CD14-positive monocyte (primary cell): Measurements from ENCODE around the gene UST. TPM values are rescaled to one million over a fixed set of nuclear protein-coding genes. Genes with fewer than 3 reads are reported as not detected.

ENCODE experiments used
- DNase-seq, 3 donors: peaks; one replicate each; pipeline ENCODE4 v3.0.0-alpha.2; 2011 to 2022
- H2AFZ ChIP-seq: 2 replicates; pipeline ENCODE4 v1.6.0; 2012; ENCODE audit warnings: mild to moderate bottlenecking, low read depth, low read length, inconsistent platforms; ENCODE audit not compliant: insufficient read depth, poor library complexity, severe bottlenecking
- H3K27ac ChIP-seq, 2 donors: 1 replicate in 1 of 2; 2 replicates in 1 of 2; pipeline ENCODE4 v1.5.1; 2012 to 2013; ENCODE audit warnings: low read length in 2 of 2, control low read depth in 1 of 2, inconsistent platforms in 1 of 2, low read depth in 1 of 2, mild to moderate bottlenecking in 1 of 2
- H3K27me3 ChIP-seq, 2 donors: one replicate each; pipeline versions ENCODE4 v1.6.0 to v1.6.1; 2011 to 2013; ENCODE audit warnings: low read length in 2 of 2; ENCODE audit not compliant: control insufficient read depth in 2 of 2, insufficient read depth in 2 of 2
- H3K36me3 ChIP-seq, 2 donors: replicated peaks in 1 of 2; 1 replicate in 1 of 2; 2 replicates in 1 of 2; pipeline versions ENCODE4 v1.5.1 to v1.6.1; 2012 to 2013; ENCODE audit warnings: low read length in 2 of 2, control low read depth in 1 of 2, inconsistent platforms in 1 of 2, mild to moderate bottlenecking in 1 of 2; ENCODE audit not compliant: insufficient read depth in 2 of 2, control insufficient read depth in 1 of 2
- H3K4me1 ChIP-seq, 2 donors: 1 replicate in 1 of 2; 2 replicates in 1 of 2; pipeline versions ENCODE4 v1.5.1 to v1.6.1; 2012 to 2013; ENCODE audit warnings: low read length in 2 of 2, control low read depth in 1 of 2, inconsistent platforms in 1 of 2, mild to moderate bottlenecking in 1 of 2, moderate library complexity in 1 of 2; ENCODE audit not compliant: insufficient read depth in 2 of 2, control insufficient read depth in 1 of 2
- H3K4me2 ChIP-seq: replicated peaks from 2 replicates; pipeline ENCODE3; 2012; ENCODE audit warnings: low read length, moderate library complexity, mild to moderate bottlenecking; ENCODE audit not compliant: poor library complexity, severe bottlenecking; ENCODE audit errors: extremely low read depth
- H3K4me3 ChIP-seq, 3 experiments: fragments of 200-600 bp in 1 of 3; sonication (generic) in 1 of 3; replicated peaks in 1 of 3; 1 replicate in 2 of 3; 2 replicates in 1 of 3; pipeline ENCODE4 v1.5.1; 2011 to 2013; ENCODE audit warnings: low read length in 3 of 3, mild to moderate bottlenecking in 3 of 3, control low read depth in 2 of 3, low read depth in 2 of 3, inconsistent platforms in 1 of 3, moderate library complexity in 1 of 3
- H3K79me2 ChIP-seq: 2 replicates; pipeline ENCODE4 v1.6.0; 2012; ENCODE audit warnings: mild to moderate bottlenecking, control low read depth, inconsistent platforms, low read length, moderate library complexity; ENCODE audit not compliant: insufficient read depth
- H3K9ac ChIP-seq: 2 replicates; pipeline ENCODE4 v1.6.0; 2017; ENCODE audit warnings: low read length, mild to moderate bottlenecking; ENCODE audit not compliant: insufficient read depth, poor library complexity, severe bottlenecking
- H3K9me3 ChIP-seq, 2 donors: replicated peaks in 1 of 2; 1 replicate in 1 of 2; 2 replicates in 1 of 2; pipeline versions ENCODE4 v1.5.1 to v1.6.1; 2012 to 2013; ENCODE audit warnings: low read length in 2 of 2, control low read depth in 1 of 2; ENCODE audit not compliant: control insufficient read depth in 1 of 2, insufficient read depth in 1 of 2
- H4K20me1 ChIP-seq: 2 replicates; pipeline ENCODE4 v1.6.0; 2012; ENCODE audit warnings: mild to moderate bottlenecking, low read length, control low read depth, moderate library complexity; ENCODE audit not compliant: insufficient read depth
- H3K27ac Mint-ChIP-seq, 7 donors: one replicate each; pipeline ENCODE4 v1.8.0; 2020; ENCODE audit warnings: mild to moderate bottlenecking in 7 of 7, mixed read lengths in 7 of 7, moderate library complexity in 6 of 7, inconsistent platforms in 2 of 7
- H3K27me3 Mint-ChIP-seq, 3 donors: one replicate each; pipeline ENCODE4 v1.8.0; 2021 to 2022; ENCODE audit warnings: low read depth in 3 of 3, mild to moderate bottlenecking in 3 of 3, mixed read lengths in 3 of 3, moderate library complexity in 3 of 3, inconsistent platforms in 1 of 3
- H3K36me3 Mint-ChIP-seq, 2 donors: one replicate each; pipeline ENCODE4 v1.8.0; 2020; ENCODE audit warnings: mixed read lengths in 2 of 2, inconsistent platforms in 1 of 2, mild to moderate bottlenecking in 1 of 2
- H3K4me1 Mint-ChIP-seq: one replicate; pipeline ENCODE4 v1.8.0; 2020; ENCODE audit warnings: mild to moderate bottlenecking, mixed read lengths
- H3K4me3 Mint-ChIP-seq, 2 donors: one replicate each; pipeline ENCODE4 v1.8.0; 2020; ENCODE audit warnings: mild to moderate bottlenecking in 2 of 2, mixed read lengths in 2 of 2, moderate library complexity in 1 of 2
- H3K9me3 Mint-ChIP-seq, 7 donors: one replicate each; pipeline ENCODE4 v1.8.0; 2020 to 2022; ENCODE audit warnings: mixed read lengths in 7 of 7, mild to moderate bottlenecking in 6 of 7, moderate library complexity in 6 of 7, inconsistent platforms in 2 of 7
- WGBS: methylation state at CpG from one replicate; pipeline ENCODE4 v1.1.5; 2013; ENCODE audit warnings: missing lambda C conversion rate; ENCODE audit not compliant: insufficient coverage; 5-methylcytosine and 5-hydroxymethylcytosine counted together
- intact Hi-C, 2 donors: fragments of 100-400 bp; cut with micrococcal nuclease; formaldehyde crosslinking; loops; one replicate each; pipeline versions ENCODE4 v1.15.0 to v1.15.1; 2023
- polyA plus RNA-seq, 3 donors: library from polyadenylated mRNA; depleted of rRNA in 1 of 3; unstranded in 2 of 3; stranded (reverse) in 1 of 3; fragments of 300-500 nt in 2 of 3; fragments of >200 nt in 1 of 3; fragmentation: Illumina TruSeq in 2 of 3; gene quantifications; 1 replicate in 2 of 3; 2 replicates in 1 of 3; pipeline ENCODE4 v1.2.3, GENCODE V29; 2012 to 2021
- TF ChIP-seq, protein P1 (sequence below): fragments of 200-600 bp; IDR thresholded peaks from one replicate; pipeline ENCODE4 v1.8.0; 2022; ENCODE audit warnings: antibody characterized with exemption, mild to moderate bottlenecking

Gene UST
- polyA plus RNA-seq, 3 donors = 0.33 to 0.53 (median 0.48) TPM

DNA sequence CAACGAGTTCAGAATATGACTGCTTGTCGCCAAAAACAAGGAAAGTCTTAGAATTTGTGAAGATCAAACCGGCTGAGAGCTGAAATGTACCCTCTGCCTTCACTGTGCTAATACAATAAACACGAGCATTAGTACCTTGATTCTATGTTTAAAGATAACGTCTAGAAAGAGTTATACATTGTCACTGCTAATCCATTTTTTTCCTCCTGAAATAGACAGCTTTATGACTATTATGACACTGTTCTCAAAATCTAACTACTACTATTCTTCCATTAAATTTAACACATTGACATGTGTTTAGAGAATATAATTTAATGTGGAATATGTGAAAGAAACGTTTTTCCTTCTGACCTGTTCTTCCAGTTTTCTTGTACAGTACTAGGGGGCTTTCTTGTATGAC is 204.8 kb downstream of the UST start:
- no peak overlapping the region for H2AFZ ChIP-seq
- H3K4me3 ChIP-seq = no peak overlapping the region
- no peak overlapping the region for H3K27ac Mint-ChIP-seq
- no peak overlapping the region for H3K4me3 Mint-ChIP-seq
- intact Hi-C loops = no loop called here
- no peaks in the 10 kb centered on the region for H3K36me3 Mint-ChIP-seq
- H3K4me2 ChIP-seq = no peak overlapping the region
- no peak for DNase-seq
- no peaks in the 10 kb centered on the region for H3K36me3 ChIP-seq
- no peaks in the 10 kb centered on the region for H3K4me1 ChIP-seq
- H3K27me3 ChIP-seq = no peaks in the 10 kb centered on the region
- H3K9me3 Mint-ChIP-seq = peaks cover 4 to 11% (median 7%) of the 10 kb centered on the region in 7 donors
- H3K27me3 Mint-ChIP-seq = peaks cover 2 to 7% (median 6%) of the 10 kb centered on the region in 3 donors
- no peak overlapping the region for H3K27ac ChIP-seq
- H3K79me2 ChIP-seq = no peaks in the 10 kb centered on the region
- H3K4me1 Mint-ChIP-seq = no peaks in the 10 kb centered on the region
- TF ChIP-seq, protein P1, sequence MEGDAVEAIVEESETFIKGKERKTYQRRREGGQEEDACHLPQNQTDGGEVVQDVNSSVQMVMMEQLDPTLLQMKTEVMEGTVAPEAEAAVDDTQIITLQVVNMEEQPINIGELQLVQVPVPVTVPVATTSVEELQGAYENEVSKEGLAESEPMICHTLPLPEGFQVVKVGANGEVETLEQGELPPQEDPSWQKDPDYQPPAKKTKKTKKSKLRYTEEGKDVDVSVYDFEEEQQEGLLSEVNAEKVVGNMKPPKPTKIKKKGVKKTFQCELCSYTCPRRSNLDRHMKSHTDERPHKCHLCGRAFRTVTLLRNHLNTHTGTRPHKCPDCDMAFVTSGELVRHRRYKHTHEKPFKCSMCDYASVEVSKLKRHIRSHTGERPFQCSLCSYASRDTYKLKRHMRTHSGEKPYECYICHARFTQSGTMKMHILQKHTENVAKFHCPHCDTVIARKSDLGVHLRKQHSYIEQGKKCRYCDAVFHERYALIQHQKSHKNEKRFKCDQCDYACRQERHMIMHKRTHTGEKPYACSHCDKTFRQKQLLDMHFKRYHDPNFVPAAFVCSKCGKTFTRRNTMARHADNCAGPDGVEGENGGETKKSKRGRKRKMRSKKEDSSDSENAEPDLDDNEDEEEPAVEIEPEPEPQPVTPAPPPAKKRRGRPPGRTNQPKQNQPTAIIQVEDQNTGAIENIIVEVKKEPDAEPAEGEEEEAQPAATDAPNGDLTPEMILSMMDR = no peak
- peaks cover 0 to 8% of the 10 kb centered on the region in 2 donors for H3K9me3 ChIP-seq
- no peaks in the 10 kb centered on the region for H4K20me1 ChIP-seq
- no peak overlapping the region for H3K9ac ChIP-seq
- WGBS = 100% methylated on average over 2 of the region's 6 CpGs

DNA sequence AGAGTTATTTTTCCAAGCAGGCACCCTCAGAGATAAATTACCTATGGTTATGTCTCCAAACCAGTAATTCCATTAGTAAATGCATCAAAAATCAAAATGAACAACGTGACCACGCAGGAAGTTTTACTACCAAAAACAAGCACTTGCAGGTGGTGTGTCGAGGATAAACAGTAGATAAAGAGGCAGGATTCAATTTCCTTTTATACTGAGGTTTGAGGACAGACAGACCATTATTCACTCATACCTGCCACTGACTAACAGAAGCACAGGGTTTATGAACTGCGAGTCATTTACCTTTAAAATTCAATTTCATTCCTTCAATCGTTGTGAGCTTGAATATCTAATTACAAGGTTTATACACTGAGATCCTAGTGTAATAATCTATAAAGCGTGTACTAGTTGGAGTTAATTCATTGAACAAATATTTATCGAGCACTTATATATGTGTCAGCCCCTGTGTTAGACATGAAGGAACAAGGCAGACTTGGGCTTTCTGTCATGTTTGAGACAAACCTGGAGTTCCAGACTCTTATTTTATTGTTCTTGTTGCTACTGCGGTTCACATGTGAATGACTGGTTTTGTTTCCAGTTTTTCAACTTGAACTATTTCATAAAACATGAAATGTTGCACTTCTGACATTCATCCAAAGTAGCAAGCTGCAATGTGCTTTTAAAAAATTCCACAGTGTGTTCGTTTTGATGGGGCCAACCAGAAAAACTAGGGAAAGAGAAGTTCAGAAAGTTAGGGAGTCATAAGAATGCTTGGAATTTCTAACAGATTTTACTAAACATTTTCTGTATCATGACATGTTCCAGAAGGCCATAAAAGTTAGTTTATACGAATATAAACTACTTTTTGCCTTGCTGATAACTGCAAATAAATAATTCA is 205.6 kb downstream of the UST start:
- Histone ChIP-seq H3K79me2 (no peaks in the 10 kb centered on the region), H3K27me3 (no peaks in the 10 kb centered on the region), H3K4me3 (no peak overlapping the region), H3K27ac (no peak overlapping the region), H3K9me3 (peaks cover 0 to 10% of the 10 kb centered on the region in 2 donors), H3K36me3 (no peaks in the 10 kb centered on the region), H3K9ac (no peak overlapping the region), H3K4me2 (no peak overlapping the region), H3K4me1 (no peaks in the 10 kb centered on the region), H4K20me1 (no peaks in the 10 kb centered on the region), H2AFZ (no peak overlapping the region)
- Mint-ChIP-seq H3K4me3 (no peak overlapping the region), H3K4me1 (no peaks in the 10 kb centered on the region), H3K27me3 (peaks cover 2 to 7% (median 6%) of the 10 kb centered on the region in 3 donors), H3K36me3 (no peaks in the 10 kb centered on the region), H3K9me3 (peaks cover 6 to 14% (median 9%) of the 10 kb centered on the region in 7 donors), H3K27ac (no peak overlapping the region)
- no peak for DNase-seq
- WGBS = no CpG with 5 or more reads among the region's 10 CpGs
- TF ChIP-seq, protein P1 = no peak
- intact Hi-C loops = no loop called here
